ENCODE data around the gene LTBP4. TPM values are rescaled to one million over a fixed set of nuclear protein-coding genes. Genes with fewer than 3 reads are reported as not detected.
"Not testable (repeated sequence)": the region's sequence is repeated elsewhere in the genome, so short reads cannot be mapped to it uniquely, and the experiment has no call there.

The LTBP4 gene
- total RNA-seq, 1 experiment from 2014 or later, result 24.5 TPM

GRCh38 chr19:40611900-40612698 lies 10.9 kb downstream of the LTBP4 start:
- DNase-seq (ENCODE audit: low read depth), result no peak

- no peak for DNase-seq (ENCODE audit: low read depth)
Observed at GRCh38 chr19:40612831-40613689, 11.9 kb downstream of the LTBP4 start.

- peak; percentile 79 for DNase-seq (ENCODE audit: low read depth)
Observed at GRCh38 chr19:40613690-40614621, 12.8 kb downstream of the LTBP4 start.

- peak; percentile 95 for DNase-seq (ENCODE audit: low read depth)
Observed at GRCh38 chr19:40614622-40615411, 13.6 kb downstream of the LTBP4 start.

DNA sequence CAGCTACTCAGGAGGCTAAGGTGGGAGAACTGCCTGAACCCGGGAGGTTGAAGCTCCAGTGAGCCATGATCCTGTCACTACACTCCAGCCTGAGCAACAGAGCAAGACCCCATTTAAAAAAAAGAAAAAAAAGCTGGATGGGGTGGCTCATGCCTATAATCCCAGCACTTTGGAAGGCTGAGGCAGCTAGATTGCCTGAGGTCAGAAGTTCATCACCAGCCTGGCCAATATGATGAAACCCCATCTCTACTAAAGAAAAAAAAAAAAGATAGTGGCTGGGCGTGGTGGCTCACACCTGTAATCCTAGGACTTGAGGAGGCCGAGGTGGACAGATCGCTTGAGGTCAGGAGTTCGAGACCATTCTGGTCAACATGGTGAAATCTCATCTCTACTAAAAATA lies 15.0 kb downstream of the LTBP4 start:
- no peak for DNase-seq (ENCODE audit: low read depth)

DNA sequence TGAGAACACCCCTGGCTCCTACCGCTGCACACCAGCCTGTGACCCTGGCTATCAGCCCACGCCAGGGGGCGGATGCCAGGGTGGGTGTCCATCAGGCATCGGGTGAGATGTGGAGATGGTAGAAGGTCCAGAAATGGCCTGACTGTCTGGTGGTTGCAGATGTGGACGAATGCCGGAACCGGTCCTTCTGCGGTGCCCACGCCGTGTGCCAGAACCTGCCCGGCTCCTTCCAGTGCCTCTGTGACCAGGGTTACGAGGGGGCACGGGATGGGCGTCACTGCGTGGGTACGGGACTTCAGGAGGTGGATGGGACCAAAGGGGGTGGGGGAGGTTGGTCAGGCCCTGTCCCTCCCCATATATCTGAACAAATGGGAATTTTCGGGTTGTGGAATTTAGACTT lies 15.8 kb downstream of the LTBP4 start:
- no peak for DNase-seq (ENCODE audit: low read depth)

DNA sequence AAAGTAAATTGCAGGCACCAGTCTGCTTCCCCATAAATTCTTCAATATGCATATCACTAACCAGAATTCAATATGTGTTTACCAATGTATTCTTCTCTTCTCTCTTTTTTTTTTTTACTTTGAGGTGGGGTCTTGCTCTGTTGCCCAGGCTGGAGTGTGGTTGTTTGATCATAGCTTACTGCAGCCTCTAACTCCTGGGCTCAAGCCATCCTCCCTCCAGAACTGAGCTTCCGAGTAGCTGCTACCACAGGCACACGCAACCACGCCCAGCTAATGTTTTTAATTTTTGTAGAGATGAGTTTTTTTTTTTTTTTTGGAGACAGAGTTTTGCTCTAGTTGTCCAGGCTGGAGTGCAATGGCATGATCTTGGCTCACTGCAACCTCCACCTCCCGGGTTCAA lies 16.8 kb downstream of the LTBP4 start:
- DNase-seq (ENCODE audit: low read depth), result no peak

DNA sequence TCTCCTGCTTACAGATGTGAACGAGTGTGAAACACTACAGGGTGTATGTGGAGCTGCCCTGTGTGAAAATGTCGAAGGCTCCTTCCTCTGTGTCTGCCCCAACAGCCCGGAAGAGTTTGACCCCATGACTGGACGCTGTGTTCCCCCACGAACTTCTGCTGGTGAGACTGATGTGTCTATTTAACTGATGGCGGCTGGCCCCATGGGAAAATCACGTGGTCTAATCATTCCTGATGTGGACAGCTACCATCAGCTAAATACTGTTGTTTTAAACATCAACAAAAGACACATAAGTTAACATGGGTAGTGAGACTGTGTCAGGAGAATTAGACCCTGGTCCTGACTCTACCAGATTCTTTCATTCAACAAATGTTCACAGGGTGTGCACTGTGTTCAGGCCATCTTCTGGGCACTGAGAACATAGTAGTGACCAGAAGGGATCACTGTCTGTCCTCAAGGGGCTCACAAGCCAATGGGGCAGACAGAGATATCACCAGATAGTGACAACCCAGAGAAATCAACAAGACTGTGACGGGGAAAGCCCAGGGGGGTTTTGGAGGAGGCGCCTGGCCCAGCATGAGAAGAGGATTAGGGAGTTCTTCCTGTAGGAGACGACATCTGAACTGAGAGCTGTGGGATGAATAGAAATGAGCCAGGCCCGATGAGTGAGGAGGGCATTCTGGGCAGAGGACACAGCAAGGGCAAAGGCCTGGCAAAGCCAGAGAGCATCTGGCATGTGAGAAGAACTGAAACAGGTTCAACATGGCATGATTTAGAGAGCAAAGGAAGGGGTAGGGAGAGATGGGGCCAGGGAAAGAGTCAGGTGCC lies 18.4 kb downstream of the LTBP4 start:
- no peak for DNase-seq (ENCODE audit: low read depth)

GRCh38 chr19:40620161-40620485 lies 19.0 kb downstream of the LTBP4 start:
- DNase-seq (ENCODE audit: low read depth), result no peak

DNA sequence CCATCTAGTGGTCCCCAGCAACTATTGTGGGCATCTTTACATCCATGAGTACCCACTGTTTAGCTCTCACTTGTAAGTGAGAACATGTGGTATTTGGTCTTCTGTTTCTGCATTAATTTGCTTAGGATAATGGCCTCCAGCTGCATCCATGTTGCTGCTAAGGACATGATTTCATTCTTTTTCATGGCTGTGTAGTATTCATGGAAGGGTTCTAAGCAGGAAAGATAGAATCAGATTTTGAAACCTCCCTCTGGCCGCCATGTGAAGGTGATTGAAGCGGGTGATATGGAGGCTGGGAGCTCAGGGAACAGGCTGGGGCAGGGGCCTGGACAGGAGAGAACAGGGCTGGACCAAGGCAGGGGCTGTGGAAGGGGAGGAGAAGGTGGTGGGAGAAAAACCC lies 20.1 kb downstream of the LTBP4 start:
- DNase-seq (ENCODE audit: low read depth), result no peak

GRCh38 chr19:40621966-40622772 lies 21.0 kb downstream of the LTBP4 start:
- DNase-seq (ENCODE audit: low read depth), result no peak

DNA sequence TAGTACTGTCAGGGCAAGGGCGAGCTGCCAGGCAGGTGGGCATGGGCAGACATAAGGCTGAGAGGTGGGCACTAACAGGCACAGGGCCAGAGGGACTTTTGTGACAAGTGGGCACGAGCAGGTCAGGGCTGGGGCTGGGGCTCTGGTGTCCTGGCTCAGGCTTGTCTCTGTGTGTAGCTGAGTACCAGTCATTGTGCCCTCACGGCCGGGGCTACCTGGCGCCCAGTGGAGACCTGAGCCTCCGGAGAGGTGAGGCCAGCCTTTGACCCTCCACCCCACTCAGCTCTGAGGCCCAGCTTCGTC lies 21.6 kb downstream of the LTBP4 start:
- DNase-seq (ENCODE audit: low read depth), result no peak

DNA sequence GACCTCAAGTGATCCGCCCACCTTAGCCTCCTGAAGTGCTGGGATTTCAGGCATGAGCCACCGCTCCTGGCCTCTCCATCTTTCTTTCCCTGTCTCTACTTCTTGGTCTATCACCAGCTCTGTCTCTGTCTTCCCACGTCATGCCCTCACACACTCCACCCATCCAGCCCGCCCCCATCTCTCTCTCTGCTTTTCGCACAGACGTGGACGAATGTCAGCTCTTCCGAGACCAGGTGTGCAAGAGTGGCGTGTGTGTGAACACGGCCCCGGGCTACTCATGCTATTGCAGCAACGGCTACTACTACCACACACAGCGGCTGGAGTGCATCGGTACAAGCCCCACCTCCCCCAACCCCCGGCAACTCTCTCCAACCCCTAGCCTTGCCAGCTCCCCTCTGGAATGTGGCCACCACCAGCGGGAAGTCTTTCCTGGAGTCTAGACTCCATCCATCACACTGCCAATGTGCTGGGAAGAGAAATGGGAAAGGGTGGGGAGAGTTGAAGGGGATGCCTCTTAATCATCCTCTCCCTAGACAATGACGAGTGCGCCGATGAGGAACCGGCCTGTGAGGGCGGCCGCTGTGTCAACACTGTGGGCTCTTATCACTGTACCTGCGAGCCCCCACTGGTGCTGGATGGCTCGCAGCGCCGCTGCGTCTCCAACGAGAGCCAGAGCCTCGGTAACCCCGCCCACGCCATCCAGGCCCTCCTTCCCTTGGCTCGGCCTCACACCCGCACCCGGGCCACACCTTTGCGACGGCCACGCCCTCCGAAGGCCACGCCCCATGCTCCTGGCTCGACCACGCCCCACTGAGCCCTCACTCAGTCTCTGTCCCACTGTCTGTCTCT lies 22.5 kb downstream of the LTBP4 start:
- DNase-seq (ENCODE audit: low read depth), result peak; percentile 63

GRCh38 chr19:40624369-40625153 lies 23.4 kb downstream of the LTBP4 start:
- DNase-seq (ENCODE audit: low read depth), result not testable (repeated sequence)

GRCh38 chr19:40625406-40626120 lies 24.4 kb downstream of the LTBP4 start:
- no peak for DNase-seq (ENCODE audit: low read depth)

- no peak for DNase-seq (ENCODE audit: low read depth)
Observed at GRCh38 chr19:40626918-40627317, 25.7 kb downstream of the LTBP4 start.

All from HT1080 (cell line).